Activated CD4-positive, alpha-beta T cell treated with anti-CD3 and anti-CD28 coated beads for 24 hours (primary cell): Measurements from ENCODE around the gene ZNF783.
"Not testable (repeated sequence)": the region's sequence is repeated elsewhere in the genome, so short reads cannot be mapped to it uniquely, and the experiment has no call there.

Experiments used
- DNase-seq, 2 donors: peaks; one replicate each; pipeline ENCODE4 v3.0.0-alpha.2; 2020; ENCODE audit warnings: low read depth in 2 of 2

ZNF783 gene

GRCh38 chr7:149261829-149262617 is at the start of gene ZNF783:
Gene ZNF783 (plus strand): TSS chr7:149262196. CDS start chr7:149262334, 138 bp downstream.
- peak; percentile 71 to 75 for DNase-seq

GRCh38 chr7:149214020-149214720 is 47.8 kb upstream of the ZNF783 start:
- DNase-seq, result no peak

GRCh38 chr7:149216402-149216801 is 45.6 kb upstream of the ZNF783 start:
- DNase-seq, result no peak

DNA sequence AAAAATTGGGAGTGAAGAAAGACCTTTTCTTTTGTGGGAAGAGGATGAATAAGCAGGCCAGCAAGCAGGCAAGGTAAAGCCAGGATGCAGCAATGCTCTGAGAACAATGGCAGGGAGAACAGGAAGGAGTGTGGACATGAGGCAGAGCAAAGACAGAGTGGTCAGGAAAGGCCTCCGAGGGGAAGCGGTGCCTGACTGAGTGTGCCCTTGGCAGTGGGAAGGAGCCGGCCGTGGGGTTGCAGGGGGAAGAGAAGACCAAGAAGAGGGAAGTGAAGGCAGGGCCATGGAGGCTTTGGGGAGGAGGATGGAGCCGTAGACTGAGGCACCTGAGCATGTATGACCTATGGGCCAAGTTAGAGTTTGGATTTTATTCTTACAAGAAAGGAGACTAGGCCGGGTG is 44.4 kb upstream of the ZNF783 start:
- DNase-seq, result no peak

- no peak for DNase-seq
Measured at GRCh38 chr7:149218469-149219420, 43.3 kb upstream of the ZNF783 start.

GRCh38 chr7:149220534-149220933 is 41.5 kb upstream of the ZNF783 start:
- no peak for DNase-seq

- no peak for DNase-seq
Measured at GRCh38 chr7:149223176-149223575, 38.8 kb upstream of the ZNF783 start.

DNA sequence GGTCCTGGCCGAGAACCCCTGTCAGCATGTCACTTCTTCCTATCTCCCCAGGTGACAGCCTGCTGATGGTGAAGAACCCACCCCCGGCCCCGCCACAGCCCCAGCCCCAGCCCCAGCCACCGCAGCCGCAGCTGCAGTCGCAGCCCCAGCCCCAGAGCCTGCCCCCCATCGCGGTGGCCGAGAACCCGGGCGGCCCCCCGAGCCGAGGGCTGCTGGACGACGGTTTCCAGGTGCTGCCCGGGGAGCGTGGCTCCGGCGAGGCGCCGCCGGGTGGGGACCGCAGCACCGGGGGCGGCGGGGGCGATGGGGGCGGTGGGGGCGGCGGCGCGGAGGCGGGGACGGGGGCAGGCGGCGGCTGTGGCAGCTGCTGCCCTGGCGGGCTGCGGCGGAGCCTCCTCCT is 38.2 kb upstream of the ZNF783 start:
- DNase-seq, result no peak

- DNase-seq, result no peak
Measured at GRCh38 chr7:149224352-149224751, 37.6 kb upstream of the ZNF783 start.

DNA sequence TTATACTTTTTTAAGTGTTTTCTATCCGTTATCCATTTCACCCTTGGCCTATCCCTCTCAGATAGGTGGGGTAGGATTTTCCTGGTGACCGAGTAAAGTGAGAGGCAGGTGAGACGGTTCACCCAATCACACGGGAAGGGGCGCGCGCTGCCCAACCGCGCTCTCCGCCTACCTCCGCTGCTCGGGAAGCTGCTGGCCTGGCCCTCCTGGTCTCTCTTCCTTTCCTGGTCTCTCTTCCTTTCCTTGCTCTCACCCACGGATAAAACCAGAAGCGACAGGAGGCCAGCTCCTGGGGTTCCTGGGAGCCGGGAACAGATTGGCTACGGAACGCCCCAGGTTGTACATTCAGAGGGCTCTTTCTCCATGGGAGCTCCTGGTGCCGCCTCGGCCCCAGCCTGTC is 36.9 kb upstream of the ZNF783 start:
- DNase-seq, result no peak

DNA sequence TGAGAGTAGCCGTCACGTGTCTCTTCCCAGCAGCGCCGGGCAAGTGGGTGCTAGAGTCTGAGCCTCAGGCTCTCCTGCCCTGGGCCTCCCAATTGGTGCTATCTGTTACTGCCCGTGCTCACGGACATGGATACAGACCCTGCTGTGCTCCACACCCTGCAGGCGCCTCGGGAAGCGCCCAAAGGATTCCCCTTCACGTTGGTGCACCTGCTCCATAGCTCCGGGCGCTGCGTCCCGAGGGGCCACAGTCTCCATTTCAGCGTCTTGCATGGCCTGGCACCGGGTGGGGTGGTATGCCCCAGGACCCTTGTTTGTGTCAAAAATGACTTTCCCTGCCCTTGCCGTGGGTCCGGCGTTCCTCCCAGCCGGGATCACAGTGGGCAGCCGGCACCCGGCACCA is 36.3 kb upstream of the ZNF783 start:
- no peak for DNase-seq

DNA sequence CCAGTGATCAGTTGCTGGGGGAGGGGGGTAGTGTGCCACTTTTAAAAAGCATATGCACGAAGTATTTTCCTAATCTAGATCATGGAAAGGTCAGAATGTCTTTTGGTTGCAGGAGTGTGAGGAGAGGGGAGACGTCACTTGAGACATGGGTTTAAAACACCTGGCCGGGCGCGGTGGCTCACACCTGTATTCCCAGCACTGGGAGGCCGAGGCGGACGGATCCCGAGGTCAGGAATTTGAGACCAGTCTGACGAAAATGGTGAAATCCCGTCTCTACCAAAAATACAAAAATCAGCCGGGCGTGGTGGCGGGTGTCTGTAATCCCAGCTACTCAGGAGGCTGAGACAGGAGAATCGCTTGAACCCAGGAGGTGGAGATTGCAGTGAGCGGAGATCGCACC is 35.6 kb upstream of the ZNF783 start:
- DNase-seq, result not testable (repeated sequence)

DNA sequence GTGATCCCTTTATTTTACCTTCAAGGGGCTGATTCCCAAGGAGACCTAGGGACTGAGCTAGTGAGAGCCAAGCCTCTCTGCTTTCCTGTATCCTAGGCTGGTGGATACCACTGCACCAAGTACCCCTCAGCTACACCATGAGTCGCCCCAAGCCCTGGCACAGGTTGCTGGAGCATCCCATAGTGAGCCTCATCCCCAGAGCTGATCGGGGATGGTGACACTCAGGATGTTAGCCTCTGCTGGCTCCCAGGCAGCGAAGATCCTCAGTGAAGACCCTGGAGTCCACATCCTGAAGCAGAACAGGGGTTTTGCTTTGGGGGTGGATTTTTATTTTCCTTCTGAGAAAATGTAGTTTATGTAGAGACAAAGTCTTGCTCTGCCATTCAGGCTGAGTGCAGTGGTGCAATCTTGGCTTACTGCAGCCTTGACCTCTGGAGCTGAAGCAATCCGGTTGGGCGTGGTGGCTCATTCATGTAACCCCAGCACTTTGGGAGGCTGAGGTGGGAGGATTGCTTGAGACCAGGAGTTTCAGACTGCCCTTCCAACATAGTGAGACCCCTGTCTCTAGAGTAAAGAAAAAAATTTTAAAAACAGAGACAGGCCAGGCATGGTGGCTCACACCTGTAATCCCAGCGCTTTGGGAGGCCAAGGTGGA is 35.0 kb upstream of the ZNF783 start:
- DNase-seq, result no peak

- no peak for DNase-seq
Measured at GRCh38 chr7:149228831-149229471, 33.0 kb upstream of the ZNF783 start.

GRCh38 chr7:149229526-149229925 is 32.5 kb upstream of the ZNF783 start:
- no peak for DNase-seq

GRCh38 chr7:149232362-149232761 is 29.6 kb upstream of the ZNF783 start:
- DNase-seq, result no peak

DNA sequence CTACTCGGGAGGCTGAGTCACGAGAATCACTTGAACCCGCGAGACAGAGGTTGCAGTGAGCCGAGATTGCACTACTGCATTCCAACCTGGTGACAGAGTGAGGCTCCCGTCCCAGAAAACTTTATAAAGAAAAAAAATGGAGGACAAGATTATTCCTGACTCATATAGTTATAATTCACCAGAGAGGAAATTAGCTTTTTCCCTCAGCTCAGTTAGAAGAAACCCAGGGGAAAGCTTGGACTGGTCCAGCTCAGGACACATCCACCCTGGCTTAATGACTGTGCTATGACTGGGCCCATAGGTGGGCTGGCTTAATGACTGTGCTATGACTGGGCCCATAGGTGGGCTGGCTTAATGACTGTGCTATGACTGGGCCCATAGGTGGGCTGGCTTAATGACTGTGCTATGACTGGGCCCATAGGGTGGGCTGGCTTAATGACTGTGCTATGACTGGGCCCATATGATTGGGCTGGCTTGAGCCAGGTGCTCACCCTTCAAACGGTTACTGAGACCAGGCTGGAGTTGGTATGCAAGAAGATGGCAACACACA is 28.3 kb upstream of the ZNF783 start:
- DNase-seq, result not testable (repeated sequence)

DNA sequence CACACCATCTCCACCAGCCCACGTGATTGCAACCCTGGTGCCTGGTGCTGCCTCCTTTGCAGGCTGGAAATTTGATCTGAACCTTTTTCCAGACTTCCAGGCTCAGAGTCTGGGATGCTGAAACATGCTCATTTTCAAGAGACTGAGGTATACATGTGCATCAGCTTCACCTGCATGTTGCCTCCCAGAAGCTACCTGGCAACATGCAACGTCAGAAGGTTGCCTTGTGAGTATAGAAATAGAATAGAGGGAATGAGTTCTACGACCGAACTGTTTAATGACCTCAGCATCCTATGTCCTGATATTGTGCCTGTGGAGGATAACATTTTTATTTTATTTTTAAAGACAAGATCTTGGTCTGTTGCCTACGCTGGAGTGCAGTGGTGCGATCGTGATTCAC is 24.5 kb upstream of the ZNF783 start:
- DNase-seq, result no peak

GRCh38 chr7:149238051-149238450 is 23.9 kb upstream of the ZNF783 start:
- DNase-seq, result no peak

DNA sequence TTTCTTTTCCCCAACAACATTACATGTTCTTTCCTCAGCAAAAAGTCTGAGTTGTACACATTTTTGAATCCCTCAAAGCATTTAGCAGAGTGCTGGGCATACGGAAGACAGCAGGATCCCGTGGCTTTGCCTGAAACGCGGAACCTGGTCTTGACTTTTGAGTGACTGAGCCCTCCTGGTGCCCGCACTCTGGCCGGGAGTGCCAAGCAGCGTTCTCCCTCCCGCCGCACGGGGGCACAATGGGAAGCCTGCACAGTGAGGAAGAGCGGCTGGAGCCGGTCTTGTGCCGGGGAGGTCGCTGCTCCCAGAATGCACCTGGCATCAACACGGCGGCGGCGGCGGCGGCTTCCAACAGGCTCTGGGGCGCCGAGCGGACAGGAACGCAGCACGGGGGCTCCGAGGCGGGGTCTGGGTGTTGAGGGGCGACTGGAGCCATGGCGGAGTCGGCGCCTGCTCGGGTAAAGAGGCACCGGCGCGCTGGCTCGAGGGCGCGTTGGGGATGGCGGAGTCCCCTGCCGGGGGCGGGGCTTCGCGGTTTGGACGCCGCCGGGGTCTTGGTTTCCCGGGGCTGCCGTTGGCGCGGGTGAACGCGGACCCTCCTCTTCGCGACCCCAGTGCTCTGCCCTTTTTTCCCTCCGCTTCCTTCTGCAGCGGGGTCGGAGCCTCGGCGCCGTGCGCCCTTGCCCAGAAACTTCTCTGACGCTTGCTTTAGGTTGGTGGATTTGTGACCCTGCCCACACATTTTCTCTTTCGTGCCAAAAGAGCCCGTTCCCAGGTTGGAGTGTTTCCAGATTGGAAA is 22.5 kb upstream of the ZNF783 start, which contains the start of gene ZNF212:
Gene ZNF212 (plus strand): TSS at position 307 of the 799 bp plus-strand sequence. CDS start 128 bp downstream, at position 435.
- peak; percentile 78 to 85 for DNase-seq
